Loucy (cell line): ENCODE measurements around the gene CALCB.
A peak's percentile ranks its signal among the peaks of the same experiment; 100 is the strongest.

Source experiments
- CTCF ChIP-seq: fragments of 200-600 bp; sonication (generic); conservative IDR thresholded peaks from 2 replicates; pipeline ENCODE4 v1.5.1; 2014; ENCODE audit warnings: mild to moderate bottlenecking, antibody characterized with exemption, low read length
- EZH2phosphoT487 ChIP-seq: fragments of 200-600 bp; IDR thresholded peaks from 2 replicates; pipeline ENCODE4 v1.6.1; 2018; ENCODE audit warnings: antibody characterized with exemption, mild to moderate bottlenecking, moderate library complexity, borderline replicate concordance

- TF ChIP-seq CTCF: peak; percentile 97
- no peak for TF ChIP-seq EZH2phosphoT487
These were observed 27.8 kb downstream of the CALCB start for GRCh38 chr11:15101072-15101709.
